Ascending aorta (tissue), 2 donors: ENCODE measurements around the gene COL18A1. TPM values are rescaled to one million over a fixed set of nuclear protein-coding genes. Genes with fewer than 3 reads are reported as not detected.

ENCODE experiments used
- DNase-seq, 2 donors: peaks; one replicate each; pipeline ENCODE4 v3.0.0-alpha.2; 2019; ENCODE audit warnings: low spot score in 2 of 2
- H3K27ac ChIP-seq, 2 donors: fragments of 200-600 bp; sonication (generic); one replicate each; pipeline ENCODE4 v1.5.1; 2016 to 2017; ENCODE audit warnings: mild to moderate bottlenecking in 1 of 2
- H3K27me3 ChIP-seq: fragments of 200-600 bp; sonication (generic); one replicate; pipeline ENCODE4 v1.5.1; 2017
- H3K36me3 ChIP-seq, 2 donors: fragments of 200-600 bp; sonication (generic); one replicate each; pipeline ENCODE4 v1.5.1; 2016
- H3K4me1 ChIP-seq, 2 donors: fragments of 200-600 bp; sonication (generic); one replicate each; pipeline ENCODE4 v1.5.1; 2016 to 2017; ENCODE audit warnings: mild to moderate bottlenecking in 1 of 2
- H3K4me3 ChIP-seq, 2 donors: fragments of 200-600 bp; sonication (generic); one replicate each; pipeline ENCODE4 v1.5.1; 2016 to 2017; ENCODE audit warnings: mild to moderate bottlenecking in 1 of 2
- H3K9me3 ChIP-seq, 2 donors: fragments of 200-600 bp; sonication (generic); one replicate each; pipeline ENCODE4 v1.5.1; 2016
- CTCF ChIP-seq, 3 experiments: fragments of 200-600 bp in 2 of 3; fragments of 450-650 bp in 1 of 3; sonication (generic) in 2 of 3; IDR thresholded peaks; one replicate each; pipeline ENCODE4 v1.5.1; 2016 to 2019; ENCODE audit warnings: antibody characterized with exemption in 3 of 3, mild to moderate bottlenecking in 1 of 3, moderate library complexity in 1 of 3
- intact Hi-C: fragments of 100-400 bp; cut with DNase I; formaldehyde crosslinking; loops from one replicate; pipeline ENCODE4 v1.15.1; 2023
- total RNA-seq: library from RNA; depleted of rRNA; stranded (reverse); fragments of >200 nt; gene quantifications from one replicate; pipeline ENCODE4 v1.1.0, GENCODE V29; 2016

COL18A1 gene
- total RNA-seq, 1 donor from 2014 or later: 699 TPM

DNA sequence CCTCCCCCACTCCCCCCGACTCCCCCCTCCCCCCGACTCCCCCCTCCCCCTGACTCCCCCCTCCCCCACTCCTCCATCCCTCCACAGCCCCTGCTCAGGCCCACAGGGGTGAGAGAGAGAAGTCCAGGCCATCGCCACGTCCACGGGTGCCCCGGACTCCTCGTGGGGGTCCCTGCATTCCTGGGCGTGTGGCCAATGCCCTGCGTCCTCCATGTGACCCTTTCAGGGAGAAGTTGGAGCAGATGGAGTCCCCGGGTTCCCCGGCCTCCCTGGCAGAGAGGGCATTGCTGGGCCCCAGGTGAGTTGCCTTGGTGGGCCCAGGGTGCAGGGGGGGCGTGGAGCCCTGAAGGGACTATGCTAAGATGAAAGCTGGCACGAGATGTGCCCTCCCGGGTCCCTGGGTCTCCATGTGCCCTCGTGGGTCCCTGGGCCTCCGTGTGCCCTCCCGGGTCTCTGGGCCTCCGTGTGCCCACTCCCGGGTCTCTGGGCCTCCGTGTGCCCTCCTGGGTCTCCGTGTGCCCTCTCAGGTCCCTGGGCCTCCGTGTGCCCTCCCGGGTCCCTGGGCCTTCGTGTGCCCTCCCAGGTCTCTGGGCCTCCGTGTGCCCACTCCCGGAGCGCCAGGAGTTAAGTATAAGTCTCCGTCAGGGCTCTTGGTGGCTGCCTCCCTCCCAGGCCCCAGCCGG is 85.2 kb downstream of the COL18A1 start:
- intact Hi-C loops: no loop called here
- Histone ChIP-seq H3K27ac (no peak overlapping the region), H3K36me3 (peaks cover 54 to 86% of the 10 kb centered on the region in 2 donors), H3K9me3 (no peaks in the 10 kb centered on the region), H3K4me3 (no peak overlapping the region), H3K27me3 (no peaks in the 10 kb centered on the region), H3K4me1 (no peaks in the 10 kb centered on the region)
- DNase-seq: no peak
- no peak for TF ChIP-seq CTCF (IDR thresholded peaks at IDR 0.05)

GRCh38 chr21:45491056-45491455 is 86.1 kb downstream of the COL18A1 start:
- Histone ChIP-seq H3K4me1 (no peaks in the 10 kb centered on the region), H3K36me3 (peaks cover 60 to 87% of the 10 kb centered on the region in 2 donors)

DNA sequence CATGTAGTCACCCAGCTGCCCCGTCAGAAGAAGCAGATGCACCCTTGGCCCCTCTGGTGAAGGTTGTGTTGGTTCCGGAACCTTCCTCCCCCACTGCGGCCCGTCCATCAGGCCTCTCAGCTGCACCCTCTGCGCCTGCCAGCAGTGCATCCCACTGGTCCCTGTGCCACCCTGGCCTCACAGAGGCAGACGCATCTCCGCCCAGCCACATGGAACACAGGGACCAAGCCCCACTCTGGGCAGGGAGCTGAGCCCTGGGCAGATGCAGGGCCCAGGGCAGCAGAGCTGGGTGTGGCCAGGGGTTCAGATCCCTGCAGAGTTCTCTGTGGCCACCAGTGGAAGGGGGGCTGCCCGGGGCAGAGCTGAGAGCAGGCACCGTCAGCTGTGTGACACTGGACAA is 86.7 kb downstream of the COL18A1 start:
- TF ChIP-seq CTCF (IDR thresholded peaks at IDR 0.05): no peak
- intact Hi-C loops: no loop called here
- H3K9me3 ChIP-seq: no peaks in the 10 kb centered on the region
- H3K36me3 ChIP-seq: peaks cover 66 to 90% of the 10 kb centered on the region in 2 donors
- H3K4me1 ChIP-seq: no peaks in the 10 kb centered on the region
- no peaks in the 10 kb centered on the region for H3K27me3 ChIP-seq
- no peak for DNase-seq
- no peak overlapping the region for H3K4me3 ChIP-seq
- H3K27ac ChIP-seq: no peak overlapping the region

More at GRCh38 chr21:45491056-45491455, 86.1 kb downstream of the COL18A1 start:
- no peak for TF ChIP-seq CTCF (IDR thresholded peaks at IDR 0.05)
- Histone ChIP-seq H3K27ac (no peak overlapping the region), H3K9me3 (no peaks in the 10 kb centered on the region), H3K4me3 (no peak overlapping the region), H3K27me3 (no peaks in the 10 kb centered on the region)
- intact Hi-C loops: no loop called here
- DNase-seq: no peak

GRCh38 chr21:45492765-45493164 is 87.8 kb downstream of the COL18A1 start:
- no peak for DNase-seq
- intact Hi-C loops: no loop called here
- TF ChIP-seq CTCF (IDR thresholded peaks at IDR 0.05): no peak
- no peaks in the 10 kb centered on the region for H3K27me3 ChIP-seq
- no peaks in the 10 kb centered on the region for H3K9me3 ChIP-seq
- no peak overlapping the region for H3K27ac ChIP-seq
- H3K4me3 ChIP-seq: no peak overlapping the region
- no peaks in the 10 kb centered on the region for H3K4me1 ChIP-seq
- peaks cover 71 to 90% of the 10 kb centered on the region in 2 donors for H3K36me3 ChIP-seq

DNA sequence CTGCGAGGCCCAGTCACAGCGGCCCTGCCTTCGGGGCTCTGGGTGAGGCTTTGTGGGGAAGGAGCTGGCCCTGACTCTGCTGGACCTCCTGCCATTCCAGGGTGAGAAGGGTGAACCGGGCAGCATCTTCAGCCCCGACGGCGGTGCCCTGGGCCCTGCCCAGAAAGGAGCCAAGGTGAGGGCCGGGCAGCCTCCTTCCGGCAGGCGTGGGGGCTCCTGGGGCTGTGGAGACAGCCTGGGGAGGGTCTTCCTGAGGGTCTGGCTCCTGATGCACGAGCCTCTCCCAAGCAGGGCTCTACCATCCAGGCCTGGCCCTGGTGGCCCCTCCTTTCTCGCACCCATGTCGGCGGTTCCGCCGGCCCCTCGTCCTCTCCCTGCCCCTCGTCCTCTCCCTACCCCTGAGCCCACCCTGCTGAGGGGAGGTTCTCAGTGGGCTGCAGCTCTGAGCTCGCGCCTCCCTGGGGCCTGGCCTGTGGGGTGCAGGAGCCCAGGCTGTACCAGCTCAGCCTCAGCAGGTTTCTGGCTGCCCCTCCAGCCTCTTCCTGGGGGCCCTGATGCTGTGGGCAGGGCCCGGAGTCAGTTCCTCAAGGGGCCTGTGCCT is 88.5 kb downstream of the COL18A1 start:
- no peak for DNase-seq
- H3K4me1 ChIP-seq: no peaks in the 10 kb centered on the region
- peaks cover 71 to 92% of the 10 kb centered on the region in 2 donors for H3K36me3 ChIP-seq
- intact Hi-C loops: no loop called here
- H3K27ac ChIP-seq: no peak overlapping the region
- no peaks in the 10 kb centered on the region for H3K9me3 ChIP-seq
- no peak for TF ChIP-seq CTCF (IDR thresholded peaks at IDR 0.05)
- no peaks in the 10 kb centered on the region for H3K27me3 ChIP-seq
- no peak overlapping the region for H3K4me3 ChIP-seq
